Activated B cell treated with CpG ODN at 0.5 μM for 24 hours (primary cell): ENCODE results near the gene TENM4. TPM values are rescaled to one million over a fixed set of nuclear protein-coding genes. Genes with fewer than 3 reads are reported as not detected.

Experiments used
- ATAC-seq: fragments of 200-7000 bp; cut with Tn5 transposase; one replicate; pipeline ENCODE4 v1.10.0; 2021; ENCODE audit warnings: low read depth, mild to moderate bottlenecking, moderate library complexity
- CTCF ChIA-PET: fragments of 350-600 bp; sonication (Branson Sonifier 250); formaldehyde crosslinking; loops from one replicate; lab custom pipeline; 2021; ENCODE audit warnings: antibody characterized with exemption; lab: Charles Lee
- POLR2A ChIA-PET: fragments of 350-600 bp; sonication (Branson Sonifier 250); formaldehyde crosslinking; loops from one replicate; lab custom pipeline; 2021; ENCODE audit warnings: antibody characterized with exemption; lab: Charles Lee
- DNase-seq: peaks from one replicate; pipeline ENCODE4 v3.0.0; 2022
- H3K27ac Mint-ChIP-seq: one replicate; pipeline ENCODE4 v1.8.0; 2020; ENCODE audit warnings: mixed read lengths
- H3K27me3 Mint-ChIP-seq: one replicate; pipeline ENCODE4 v1.8.0; 2021; ENCODE audit warnings: mixed read lengths
- H3K36me3 Mint-ChIP-seq: one replicate; pipeline ENCODE4 v1.8.0; 2021; ENCODE audit warnings: low read depth, mixed read lengths
- H3K4me1 Mint-ChIP-seq: one replicate; pipeline ENCODE4 v1.8.0; 2021; ENCODE audit warnings: mixed read lengths
- H3K4me3 Mint-ChIP-seq: one replicate; pipeline ENCODE4 v1.8.0; 2020; ENCODE audit warnings: mild to moderate bottlenecking, mixed read lengths
- H3K9me3 Mint-ChIP-seq: one replicate; pipeline ENCODE4 v1.8.0; 2020; ENCODE audit warnings: mixed read lengths
- intact Hi-C: fragments of 100-400 bp; cut with micrococcal nuclease; formaldehyde crosslinking; loops from one replicate; pipeline ENCODE4 v1.15.1; 2024
- total RNA-seq: library from RNA; stranded (reverse); gene quantifications from 2 replicates; pipeline ENCODE4 v1.2.3, GENCODE V29; 2022
- TF ChIP-seq, protein P1 (sequence below): fragments of 200-600 bp; IDR thresholded peaks from one replicate; pipeline ENCODE4 v1.8.0; 2022; ENCODE audit warnings: antibody characterized with exemption, mild to moderate bottlenecking

The TENM4 gene
- total RNA-seq, 1 donor from 2014 or later, result 2.4 TPM

DNA sequence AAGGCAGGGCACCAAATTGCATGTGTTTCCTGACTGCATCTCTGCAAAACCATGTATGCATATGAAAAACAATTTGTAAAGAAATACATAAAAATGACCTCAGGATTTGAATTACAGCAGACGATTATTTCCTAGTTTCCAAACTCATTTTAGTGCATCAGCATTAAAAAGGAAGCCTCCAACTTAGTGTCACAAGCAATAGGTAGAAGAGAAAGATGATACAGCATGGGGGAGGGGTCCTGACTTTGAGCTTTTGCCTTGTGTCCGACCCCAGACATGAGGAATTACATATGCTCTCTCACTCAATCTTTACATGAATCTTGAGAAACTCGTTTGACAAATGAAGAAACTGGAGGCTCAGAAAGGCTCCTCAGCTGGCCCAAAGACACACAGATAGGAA is 571.5 kb downstream of the TENM4 start:
- ChIA-PET POLR2A (no interaction called here), CTCF (no interaction called here)
- Mint-ChIP-seq H3K4me3 (no peak overlapping the region), H3K27ac (no peak overlapping the region), H3K4me1 (no peaks in the 10 kb centered on the region), H3K9me3 (no peaks in the 10 kb centered on the region), H3K36me3 (no peaks in the 10 kb centered on the region), H3K27me3 (peaks cover 1% of the 10 kb centered on the region)
- intact Hi-C loops, result no loop called here
- DNase-seq, result no peak
- TF ChIP-seq, protein P1, sequence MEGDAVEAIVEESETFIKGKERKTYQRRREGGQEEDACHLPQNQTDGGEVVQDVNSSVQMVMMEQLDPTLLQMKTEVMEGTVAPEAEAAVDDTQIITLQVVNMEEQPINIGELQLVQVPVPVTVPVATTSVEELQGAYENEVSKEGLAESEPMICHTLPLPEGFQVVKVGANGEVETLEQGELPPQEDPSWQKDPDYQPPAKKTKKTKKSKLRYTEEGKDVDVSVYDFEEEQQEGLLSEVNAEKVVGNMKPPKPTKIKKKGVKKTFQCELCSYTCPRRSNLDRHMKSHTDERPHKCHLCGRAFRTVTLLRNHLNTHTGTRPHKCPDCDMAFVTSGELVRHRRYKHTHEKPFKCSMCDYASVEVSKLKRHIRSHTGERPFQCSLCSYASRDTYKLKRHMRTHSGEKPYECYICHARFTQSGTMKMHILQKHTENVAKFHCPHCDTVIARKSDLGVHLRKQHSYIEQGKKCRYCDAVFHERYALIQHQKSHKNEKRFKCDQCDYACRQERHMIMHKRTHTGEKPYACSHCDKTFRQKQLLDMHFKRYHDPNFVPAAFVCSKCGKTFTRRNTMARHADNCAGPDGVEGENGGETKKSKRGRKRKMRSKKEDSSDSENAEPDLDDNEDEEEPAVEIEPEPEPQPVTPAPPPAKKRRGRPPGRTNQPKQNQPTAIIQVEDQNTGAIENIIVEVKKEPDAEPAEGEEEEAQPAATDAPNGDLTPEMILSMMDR, result no peak
- no peak for ATAC-seq

DNA sequence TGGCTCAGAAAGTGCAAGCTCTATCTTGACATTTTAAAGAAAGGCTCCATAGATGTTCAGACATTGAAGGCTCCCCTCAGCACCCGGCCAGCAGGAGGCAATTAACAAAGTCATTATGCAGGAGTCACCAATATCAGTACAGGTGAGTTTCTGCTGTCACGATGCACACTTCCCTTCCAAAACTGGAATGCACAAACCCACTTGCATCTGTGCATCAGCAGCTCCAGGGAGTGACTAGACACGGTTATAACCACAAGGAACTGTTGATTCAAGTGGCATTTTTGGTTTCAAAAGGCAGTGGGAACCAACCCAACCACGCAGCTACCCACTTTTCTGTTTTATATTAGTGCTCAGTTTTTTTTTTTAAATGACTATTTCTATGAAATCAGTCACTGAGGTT is 572.3 kb downstream of the TENM4 start:
- ATAC-seq, result no peak
- H3K4me1 Mint-ChIP-seq, result no peaks in the 10 kb centered on the region
- H3K4me3 Mint-ChIP-seq, result no peak overlapping the region
- peaks cover 1% of the 10 kb centered on the region for H3K27me3 Mint-ChIP-seq
- no peaks in the 10 kb centered on the region for H3K36me3 Mint-ChIP-seq
- ChIA-PET CTCF (no interaction called here), POLR2A (no interaction called here)
- TF ChIP-seq, protein P1, result no peak
- H3K9me3 Mint-ChIP-seq, result no peaks in the 10 kb centered on the region
- DNase-seq, result no peak
- no peak overlapping the region for H3K27ac Mint-ChIP-seq
- intact Hi-C loops, result no loop called here

DNA sequence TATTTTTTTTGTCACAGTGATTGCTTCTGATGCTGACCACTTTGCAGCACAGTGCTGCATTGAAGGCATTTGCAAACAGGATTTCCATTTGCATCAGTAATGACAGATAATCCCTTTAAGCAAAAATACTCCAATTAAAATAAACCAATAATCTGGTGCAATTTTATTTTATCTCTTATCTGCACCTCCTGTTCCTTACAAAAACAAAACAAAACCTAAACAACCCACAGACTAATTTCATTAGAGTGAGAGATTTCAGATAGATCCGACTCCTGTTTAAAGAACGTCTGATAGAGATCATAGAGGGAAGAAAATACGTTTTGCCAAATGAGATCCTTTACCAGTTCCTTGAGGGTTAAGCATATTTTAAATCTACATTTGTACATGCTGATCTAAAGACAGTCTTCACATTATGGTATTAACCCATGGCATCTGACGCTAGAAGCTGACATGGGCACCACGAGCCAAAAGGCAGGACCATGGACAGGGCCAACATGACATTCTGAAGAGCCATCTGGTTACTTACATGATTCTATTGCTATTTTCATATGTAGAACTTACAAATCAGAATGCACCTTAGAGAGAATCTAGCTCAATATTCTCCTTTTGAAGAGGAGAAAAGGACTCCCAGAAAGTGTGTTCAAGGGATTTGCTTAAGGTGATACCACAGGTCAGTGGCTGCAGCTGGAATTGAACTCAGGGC is 580.0 kb downstream of the TENM4 start:
- no peak for ATAC-seq
- TF ChIP-seq, protein P1, result no peak
- intact Hi-C loops, result no loop called here
- Mint-ChIP-seq H3K4me3 (no peak overlapping the region), H3K27me3 (peaks cover 2% of the 10 kb centered on the region), H3K27ac (no peak overlapping the region), H3K4me1 (no peaks in the 10 kb centered on the region), H3K36me3 (no peaks in the 10 kb centered on the region), H3K9me3 (no peaks in the 10 kb centered on the region)
- ChIA-PET CTCF (no interaction called here), POLR2A (no interaction called here)
- no peak for DNase-seq

DNA sequence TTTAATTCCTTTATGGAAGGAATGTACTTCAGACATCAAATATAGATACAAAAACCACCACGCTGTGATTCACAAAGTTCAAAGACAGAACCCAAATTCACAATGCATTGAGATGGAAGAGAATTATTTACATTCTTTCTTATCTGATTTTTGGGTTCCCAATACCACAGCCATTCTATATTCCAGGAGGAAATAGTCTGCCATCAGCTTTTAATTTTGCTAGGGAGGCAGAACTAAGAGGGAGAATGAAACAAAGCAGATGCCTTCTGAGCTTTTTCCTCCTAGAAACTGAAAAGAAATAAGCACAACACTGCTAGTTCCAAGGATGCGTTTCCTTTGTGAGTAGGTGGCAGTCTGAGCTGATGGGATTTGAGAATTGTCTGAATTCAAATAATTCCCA is 583.1 kb downstream of the TENM4 start:
- Mint-ChIP-seq H3K27me3 (peaks cover 2% of the 10 kb centered on the region), H3K9me3 (no peaks in the 10 kb centered on the region), H3K4me1 (no peaks in the 10 kb centered on the region), H3K27ac (no peak overlapping the region), H3K36me3 (no peaks in the 10 kb centered on the region), H3K4me3 (no peak overlapping the region)
- TF ChIP-seq, protein P1, result no peak
- ATAC-seq (no peak), DNase-seq (no peak)
- POLR2A ChIA-PET, result no interaction called here
- intact Hi-C loops, result no loop called here
- CTCF ChIA-PET, result no interaction called here

DNA sequence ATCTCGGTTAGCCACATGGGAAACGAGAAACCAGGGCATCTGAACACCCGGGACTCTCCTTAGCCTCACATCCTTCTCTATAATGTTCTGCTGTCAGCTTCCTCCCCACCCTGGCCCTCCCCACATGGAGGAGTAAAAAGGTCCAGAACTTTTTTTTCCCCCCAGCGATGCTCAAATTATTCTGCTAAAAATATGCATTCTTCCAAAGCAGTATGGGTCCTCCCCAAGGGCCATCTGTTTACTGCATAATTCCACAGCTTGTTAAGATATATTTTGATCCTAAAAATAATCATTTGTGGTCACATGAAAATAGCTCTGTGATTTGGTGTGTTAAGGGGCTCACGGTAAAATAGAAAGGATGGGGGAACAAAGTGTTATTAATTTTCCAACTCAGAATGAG is 584.6 kb downstream of the TENM4 start:
- CTCF ChIA-PET, result no interaction called here

More for the DNA sequence above, 584.6 kb downstream of the TENM4 start:
- no peaks in the 10 kb centered on the region for H3K36me3 Mint-ChIP-seq
- POLR2A ChIA-PET, result no interaction called here
- no peaks in the 10 kb centered on the region for H3K4me1 Mint-ChIP-seq
- DNase-seq, result no peak
- H3K27ac Mint-ChIP-seq, result no peak overlapping the region
- TF ChIP-seq, protein P1, result no peak
- intact Hi-C loops, result no loop called here
- no peak overlapping the region for H3K4me3 Mint-ChIP-seq
- peaks cover 2% of the 10 kb centered on the region for H3K27me3 Mint-ChIP-seq
- no peak for ATAC-seq
- H3K9me3 Mint-ChIP-seq, result no peaks in the 10 kb centered on the region
